ENCODE results near the gene ITGB2.

ITGB2 gene

DNA sequence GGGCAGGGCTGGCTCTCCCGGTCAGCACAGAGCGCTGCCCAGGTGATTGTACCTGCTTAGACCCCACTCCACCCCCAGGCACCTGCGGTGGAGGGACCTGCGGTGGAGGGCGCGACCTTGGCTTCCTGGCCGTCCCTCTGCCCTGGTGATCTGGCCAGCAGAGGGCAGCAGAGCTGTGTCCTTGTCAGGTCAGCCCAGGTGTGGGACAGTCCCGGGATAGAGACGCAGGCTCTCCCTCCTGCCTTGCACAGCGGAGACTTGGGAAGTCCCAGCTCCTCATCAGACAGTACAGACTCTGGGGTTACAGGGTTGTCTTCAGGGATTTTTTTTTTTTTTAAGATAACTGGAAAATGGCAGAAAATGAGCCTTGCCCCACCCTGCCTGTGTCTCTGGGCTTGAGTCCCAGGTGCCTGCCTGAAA lies 29.1 kb upstream of the ITGB2 start:
- TF ChIP-seq, protein P1, sequence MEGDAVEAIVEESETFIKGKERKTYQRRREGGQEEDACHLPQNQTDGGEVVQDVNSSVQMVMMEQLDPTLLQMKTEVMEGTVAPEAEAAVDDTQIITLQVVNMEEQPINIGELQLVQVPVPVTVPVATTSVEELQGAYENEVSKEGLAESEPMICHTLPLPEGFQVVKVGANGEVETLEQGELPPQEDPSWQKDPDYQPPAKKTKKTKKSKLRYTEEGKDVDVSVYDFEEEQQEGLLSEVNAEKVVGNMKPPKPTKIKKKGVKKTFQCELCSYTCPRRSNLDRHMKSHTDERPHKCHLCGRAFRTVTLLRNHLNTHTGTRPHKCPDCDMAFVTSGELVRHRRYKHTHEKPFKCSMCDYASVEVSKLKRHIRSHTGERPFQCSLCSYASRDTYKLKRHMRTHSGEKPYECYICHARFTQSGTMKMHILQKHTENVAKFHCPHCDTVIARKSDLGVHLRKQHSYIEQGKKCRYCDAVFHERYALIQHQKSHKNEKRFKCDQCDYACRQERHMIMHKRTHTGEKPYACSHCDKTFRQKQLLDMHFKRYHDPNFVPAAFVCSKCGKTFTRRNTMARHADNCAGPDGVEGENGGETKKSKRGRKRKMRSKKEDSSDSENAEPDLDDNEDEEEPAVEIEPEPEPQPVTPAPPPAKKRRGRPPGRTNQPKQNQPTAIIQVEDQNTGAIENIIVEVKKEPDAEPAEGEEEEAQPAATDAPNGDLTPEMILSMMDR (conservative IDR thresholded peaks at IDR 0.05; ENCODE audit: low read depth, low read length), result peak; percentile 97
- peak overlapping the region; percentile 15; the same call in 1 of the 2 replicates for H3K27ac ChIP-seq
- H3K79me2 ChIP-seq (ENCODE audit: insufficient read depth, low read depth), result peaks cover 70% of the 10 kb centered on the region
- H4K20me1 ChIP-seq (ENCODE audit: insufficient read depth), result 0 out of 2 replicates have a peak, but pooled peaks cover 3% of the 10 kb centered on the region
- H2AFZ ChIP-seq (ENCODE audit: low read depth), result no peak overlapping the region
- H3K4me2 ChIP-seq, result peak overlapping the region; percentile 9
- H3K4me3 ChIP-seq (IDR thresholded peaks at IDR 0.05; ENCODE audit: insufficient read depth, low read depth, low read length), result no peak overlapping the region
- peaks cover 56% of the 10 kb centered on the region for H3K4me1 ChIP-seq (ENCODE audit: low read depth, poor library complexity, severe bottlenecking)
- no peak overlapping the region for H3K9ac ChIP-seq
- no peaks in the 10 kb centered on the region for H3K27me3 ChIP-seq (ENCODE audit: insufficient read depth, low read depth)
- peaks cover 3% of the 10 kb centered on the region; the same call in 1 of the 2 replicates for H3K36me3 ChIP-seq (ENCODE audit: insufficient read depth)

DNA sequence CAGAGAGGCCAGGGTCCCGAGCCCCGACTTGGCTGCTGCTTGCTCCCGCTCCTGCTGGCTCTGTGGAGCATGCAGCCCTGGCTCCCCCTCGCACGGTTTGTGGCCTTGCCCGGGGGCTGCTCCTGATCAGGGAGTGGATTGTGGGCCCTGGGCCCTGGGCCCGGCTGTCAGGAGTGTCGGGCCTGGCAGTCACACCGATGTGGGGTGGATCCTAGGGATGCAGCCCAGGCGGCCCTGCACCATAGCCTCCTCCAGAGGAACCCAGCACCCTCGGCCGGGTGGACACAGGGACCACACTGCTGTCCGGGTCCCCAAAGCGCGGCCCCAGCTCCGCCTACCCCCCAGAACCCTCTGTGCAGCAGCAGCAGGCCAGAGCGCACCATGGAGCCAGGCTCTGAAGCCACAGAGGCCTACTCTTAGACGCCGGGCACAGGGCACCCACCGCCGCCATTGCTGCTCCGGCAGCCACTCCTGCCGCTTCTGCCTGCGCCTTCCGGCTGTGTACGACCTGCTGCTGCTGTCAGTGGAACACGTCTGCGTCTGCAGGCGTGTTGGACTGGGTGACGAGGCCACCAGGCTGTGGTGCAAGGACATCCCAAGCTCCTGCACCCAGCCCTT lies 28.6 kb upstream of the ITGB2 start:
- Histone ChIP-seq H3K4me2 (peak overlapping the region; percentile 9; the same call in 1 of the 2 replicates), H3K79me2 (ENCODE audit: insufficient read depth, low read depth) (peaks cover 70% of the 10 kb centered on the region), H2AFZ (ENCODE audit: low read depth) (no peak overlapping the region), H3K27me3 (ENCODE audit: insufficient read depth, low read depth) (no peaks in the 10 kb centered on the region), H3K4me1 (ENCODE audit: low read depth, poor library complexity, severe bottlenecking) (peaks cover 51% of the 10 kb centered on the region), H3K27ac (peak overlapping the region; percentile 15; the same call in 1 of the 2 replicates), H4K20me1 (ENCODE audit: insufficient read depth) (0 out of 2 replicates have a peak, but pooled peaks cover 3% of the 10 kb centered on the region), H3K36me3 (ENCODE audit: insufficient read depth) (peaks cover 3% of the 10 kb centered on the region; the same call in 1 of the 2 replicates), H3K9ac (no peak overlapping the region), H3K4me3 (IDR thresholded peaks at IDR 0.05; ENCODE audit: insufficient read depth, low read depth, low read length) (no peak overlapping the region)
- TF ChIP-seq, protein P1 (conservative IDR thresholded peaks at IDR 0.05; ENCODE audit: low read depth, low read length), result no peak

DNA sequence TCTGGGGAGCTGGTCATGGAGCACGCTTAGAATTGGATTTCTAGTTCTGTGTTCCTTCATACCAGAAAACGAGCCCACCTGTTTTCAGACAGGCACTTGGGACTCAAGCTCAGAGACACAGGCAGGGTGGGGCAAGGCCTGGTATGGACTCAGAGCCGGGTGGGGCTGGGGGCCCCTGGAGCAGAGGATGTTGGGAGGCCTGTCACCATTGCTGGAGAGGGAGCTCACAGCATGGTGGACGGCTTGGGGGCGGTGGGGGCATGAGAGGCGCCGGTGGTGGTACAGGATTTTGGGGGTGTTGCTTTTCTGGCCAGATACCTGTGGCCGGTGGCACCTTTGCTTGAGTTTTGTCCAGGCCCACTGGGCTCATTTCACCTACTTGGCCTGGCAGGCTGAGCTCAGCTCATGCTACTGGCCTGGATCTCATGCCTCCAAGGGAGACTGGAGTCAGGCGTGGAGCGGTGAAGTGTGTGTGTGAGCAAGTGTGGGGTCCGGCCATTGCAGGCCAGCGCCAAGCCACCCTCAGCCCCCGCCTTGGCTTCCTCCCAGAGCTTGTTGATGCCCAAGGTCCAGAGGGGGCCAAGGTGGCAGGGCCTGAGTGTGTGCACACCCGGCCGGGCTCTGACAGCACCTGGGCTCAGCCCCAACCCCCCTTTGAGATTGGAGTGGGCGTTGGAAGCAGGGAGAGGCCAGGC lies 27.9 kb upstream of the ITGB2 start:
- H3K27ac ChIP-seq, result no peak overlapping the region
- H3K4me2 ChIP-seq, result no peak overlapping the region
- 0 out of 2 replicates have a peak, but pooled peaks cover 3% of the 10 kb centered on the region for H4K20me1 ChIP-seq (ENCODE audit: insufficient read depth)
- H3K4me1 ChIP-seq (ENCODE audit: low read depth, poor library complexity, severe bottlenecking), result peaks cover 44% of the 10 kb centered on the region
- no peaks in the 10 kb centered on the region for H3K27me3 ChIP-seq (ENCODE audit: insufficient read depth, low read depth)
- H3K4me3 ChIP-seq (IDR thresholded peaks at IDR 0.05; ENCODE audit: insufficient read depth, low read depth, low read length), result no peak overlapping the region
- H3K9ac ChIP-seq, result no peak overlapping the region
- TF ChIP-seq, protein P1 (conservative IDR thresholded peaks at IDR 0.05; ENCODE audit: low read depth, low read length), result no peak
- no peak overlapping the region for H2AFZ ChIP-seq (ENCODE audit: low read depth)
- peaks cover 3% of the 10 kb centered on the region; the same call in 1 of the 2 replicates for H3K36me3 ChIP-seq (ENCODE audit: insufficient read depth)
- peaks cover 69% of the 10 kb centered on the region for H3K79me2 ChIP-seq (ENCODE audit: insufficient read depth, low read depth)

DNA sequence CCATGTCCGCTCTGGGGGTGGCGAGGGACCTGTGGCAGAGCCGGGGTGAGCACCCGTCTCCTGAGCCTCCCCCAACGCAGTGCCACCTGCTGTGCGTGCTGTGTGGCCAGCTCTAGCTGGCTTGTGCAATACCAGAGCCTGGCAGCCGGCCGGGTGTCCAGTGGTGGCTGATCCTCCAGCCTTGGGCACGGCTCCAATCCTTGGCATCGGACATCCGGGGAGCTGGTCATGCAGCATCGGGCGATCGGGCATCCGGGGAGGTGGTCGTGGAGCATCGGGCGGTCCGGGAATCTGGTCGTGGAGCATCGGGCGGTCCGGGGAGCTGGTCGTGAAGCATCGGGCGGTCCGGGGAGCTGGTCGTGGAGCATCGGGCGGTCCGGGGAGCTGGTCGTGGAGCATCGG lies 27.2 kb upstream of the ITGB2 start:
- Histone ChIP-seq H3K27me3 (ENCODE audit: insufficient read depth, low read depth) (no peaks in the 10 kb centered on the region), H3K27ac (no peak overlapping the region), H4K20me1 (ENCODE audit: insufficient read depth) (0 out of 2 replicates have a peak, but pooled peaks cover 3% of the 10 kb centered on the region), H3K4me3 (IDR thresholded peaks at IDR 0.05; ENCODE audit: insufficient read depth, low read depth, low read length) (no peak overlapping the region), H3K9ac (no peak overlapping the region), H3K4me2 (no peak overlapping the region), H3K4me1 (ENCODE audit: low read depth, poor library complexity, severe bottlenecking) (peaks cover 38% of the 10 kb centered on the region), H2AFZ (ENCODE audit: low read depth) (no peak overlapping the region), H3K79me2 (ENCODE audit: insufficient read depth, low read depth) (peaks cover 69% of the 10 kb centered on the region; the same call in 1 of the 2 replicates), H3K36me3 (ENCODE audit: insufficient read depth) (peaks cover 3% of the 10 kb centered on the region; the same call in 1 of the 2 replicates)
- TF ChIP-seq, protein P1 (conservative IDR thresholded peaks at IDR 0.05; ENCODE audit: low read depth, low read length), result no peak

All from KMS-11 (cell line).